Activated CD4-positive, alpha-beta T cell treated with anti-CD3 and anti-CD28 coated beads for 1 hour (primary cell): ENCODE data around the gene ZNRF3.
"Not testable (repeated sequence)": the region's sequence is repeated elsewhere in the genome, so short reads cannot be mapped to it uniquely, and the experiment has no call there.

Experiments
- DNase-seq: peaks from one replicate; pipeline ENCODE4 v3.0.0-alpha.2; 2020

The ZNRF3 gene

GRCh38 chr22:28935140-28935539 lies 51.8 kb downstream of the ZNRF3 start:
- DNase-seq: no peak

- DNase-seq: no peak
These were observed 52.3 kb downstream of the ZNRF3 start for GRCh38 chr22:28935713-28936112.

- DNase-seq: no peak
These were observed 52.8 kb downstream of the ZNRF3 start for GRCh38 chr22:28936200-28936599.

GRCh38 chr22:28937206-28938025 lies 54.0 kb downstream of the ZNRF3 start:
- no peak for DNase-seq

GRCh38 chr22:28938286-28938833 lies 55.0 kb downstream of the ZNRF3 start:
- DNase-seq: no peak

GRCh38 chr22:28939394-28939793 lies 56.0 kb downstream of the ZNRF3 start:
- DNase-seq: no peak

GRCh38 chr22:28939932-28940331 lies 56.6 kb downstream of the ZNRF3 start:
- no peak for DNase-seq

- no peak for DNase-seq
These were observed 57.1 kb downstream of the ZNRF3 start for GRCh38 chr22:28940441-28940840.

- DNase-seq: no peak
These were observed 59.0 kb downstream of the ZNRF3 start for GRCh38 chr22:28942333-28942732.

- DNase-seq: no peak
These were observed 59.6 kb downstream of the ZNRF3 start for GRCh38 chr22:28942801-28943500.

- DNase-seq: no peak
These were observed 60.1 kb downstream of the ZNRF3 start for GRCh38 chr22:28943501-28943879.

- no peak for DNase-seq
These were observed 63.8 kb downstream of the ZNRF3 start for GRCh38 chr22:28947125-28947524.

- DNase-seq: no peak
These were observed 65.1 kb downstream of the ZNRF3 start for GRCh38 chr22:28948424-28948823.

- not testable (repeated sequence) for DNase-seq
These were observed 65.6 kb downstream of the ZNRF3 start for GRCh38 chr22:28948860-28949551.

GRCh38 chr22:28949788-28950187 lies 66.4 kb downstream of the ZNRF3 start:
- no peak for DNase-seq

- no peak for DNase-seq
These were observed 67.4 kb downstream of the ZNRF3 start for GRCh38 chr22:28950617-28951411.

- no peak for DNase-seq
These were observed 68.2 kb downstream of the ZNRF3 start for GRCh38 chr22:28951530-28951929.

- no peak for DNase-seq
These were observed 68.7 kb downstream of the ZNRF3 start for GRCh38 chr22:28951969-28952521.

- no peak for DNase-seq
These were observed 69.5 kb downstream of the ZNRF3 start for GRCh38 chr22:28952857-28953256.

GRCh38 chr22:28953403-28953802 lies 70.0 kb downstream of the ZNRF3 start:
- no peak for DNase-seq

- DNase-seq: no peak
These were observed 70.9 kb downstream of the ZNRF3 start for GRCh38 chr22:28953976-28954880.
